HG03439 (cell line): ENCODE results near the gene MEA1.
"Not testable (repeated sequence)": the region's sequence is repeated elsewhere in the genome, so short reads cannot be mapped to it uniquely, and the experiment has no call there.

ENCODE experiments used
- ATAC-seq: cut with Tn5 transposase; IDR thresholded peaks from one replicate; pipeline ENCODE4 v1.9.1; 2021; ENCODE audit warnings: mild to moderate bottlenecking, moderate library complexity; ENCODE audit not compliant: unreplicated experiment

Gene MEA1

GRCh38 chr6:43013843-43014433 lies at the start of gene MEA1, which contains the start of gene KLHDC3:
TSS of gene MEA1 (minus strand) at chr6:43013946. CDS start at chr6:43013813, 133 bp downstream.
TSS of gene KLHDC3 (plus strand) at chr6:43014249. CDS start at chr6:43017193, 2,944 bp downstream.
- ATAC-seq, result peak; percentile 92

DNA sequence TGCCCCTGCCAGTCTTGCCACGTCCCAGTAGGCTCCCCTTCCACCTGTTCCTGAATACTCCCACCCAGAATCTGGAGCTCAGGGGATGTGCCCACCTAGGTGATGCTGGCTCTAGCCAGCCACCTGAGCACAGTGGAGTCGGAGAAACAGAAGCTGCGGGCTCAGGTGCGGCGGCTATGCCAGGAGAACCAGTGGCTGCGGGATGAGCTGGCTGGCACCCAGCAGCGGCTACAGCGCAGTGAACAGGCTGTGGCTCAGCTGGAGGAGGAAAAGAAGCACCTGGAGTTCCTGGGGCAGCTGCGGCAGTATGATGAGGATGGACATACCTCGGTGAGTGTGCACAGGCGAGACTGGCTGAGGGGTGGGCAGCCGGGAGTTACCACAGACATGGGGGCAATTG lies 49.1 kb upstream of the MEA1 start:
- no peak for ATAC-seq

GRCh38 chr6:43061861-43062260 lies 48.1 kb upstream of the MEA1 start:
- ATAC-seq, result no peak

DNA sequence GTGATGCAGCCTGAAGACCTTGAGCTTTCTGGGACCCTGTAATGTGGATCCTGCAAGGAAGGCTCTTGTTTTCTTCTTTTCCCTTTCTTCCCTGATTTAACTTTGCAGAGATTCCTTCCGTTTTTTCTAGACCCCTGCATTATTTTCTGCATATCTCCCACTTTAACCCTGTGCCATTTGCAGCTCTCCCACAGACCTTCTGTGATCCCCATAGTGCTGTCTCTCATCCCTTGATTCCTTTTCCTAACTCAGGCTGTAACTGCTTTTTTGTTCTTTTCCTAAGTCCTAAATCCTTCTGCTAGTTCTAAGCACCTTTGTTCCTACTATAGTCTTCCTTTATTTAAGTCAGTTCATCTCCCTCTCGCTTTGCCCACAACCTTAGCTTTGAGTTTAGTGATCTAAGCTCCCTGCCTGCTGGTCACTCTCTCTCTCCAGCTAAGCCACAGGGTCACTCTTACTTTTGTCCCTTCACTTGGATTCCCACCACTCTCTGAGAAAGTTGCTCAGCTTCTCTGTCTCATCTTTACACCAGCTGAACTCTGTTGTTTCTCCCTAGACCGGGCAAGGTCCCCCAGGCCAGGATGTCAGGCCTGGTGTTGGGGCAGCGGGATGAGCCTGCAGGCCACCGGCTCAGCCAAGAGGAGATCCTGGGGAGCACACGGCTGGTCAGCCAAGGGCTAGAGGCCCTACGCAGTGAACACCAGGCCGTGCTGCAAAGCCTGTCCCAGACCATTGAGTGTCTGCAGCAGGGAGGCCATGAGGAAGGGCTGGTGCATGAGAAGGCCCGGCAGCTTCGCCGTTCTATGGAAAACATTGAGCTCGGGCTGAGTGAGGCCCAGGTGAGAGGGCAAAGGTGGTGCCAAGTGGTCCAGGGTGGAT lies 47.2 kb upstream of the MEA1 start:
- no peak for ATAC-seq

DNA sequence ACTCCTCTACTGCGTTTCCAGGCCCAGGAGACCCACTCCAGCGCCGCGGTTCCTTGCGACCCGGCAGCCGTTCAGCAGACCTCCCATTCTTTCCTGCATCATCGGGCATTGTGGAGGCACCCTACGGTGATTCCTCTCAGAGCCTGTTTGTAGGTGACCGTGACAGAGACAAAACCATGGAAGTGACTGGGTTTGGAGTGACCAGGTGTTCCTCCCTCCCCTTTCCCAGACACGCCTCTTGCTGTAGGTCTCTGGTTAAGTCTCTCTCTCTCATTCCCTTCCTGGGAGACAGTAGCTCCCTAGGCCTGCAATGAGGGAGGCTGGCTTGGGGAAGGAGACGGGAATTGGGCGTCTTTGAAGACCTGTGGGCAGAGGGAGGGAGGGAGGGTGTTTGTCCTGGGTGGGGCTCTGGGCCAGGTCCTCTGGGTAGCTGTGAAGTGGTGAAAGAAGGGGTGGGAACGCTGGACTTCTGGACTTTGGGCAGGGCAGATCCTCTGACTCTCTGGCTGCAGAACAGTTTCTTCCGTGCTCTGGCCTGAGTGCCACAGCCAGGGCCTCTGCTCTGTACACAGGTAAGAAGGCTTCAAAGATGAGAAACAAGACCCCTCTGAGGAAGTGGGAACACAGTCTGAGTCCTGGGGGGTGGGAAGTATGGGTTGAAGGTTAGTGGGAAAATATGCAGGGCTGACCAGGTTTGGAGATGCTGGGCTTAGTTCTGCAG lies 46.4 kb upstream of the MEA1 start:
- ATAC-seq, result no peak

- peak; percentile 90 for ATAC-seq
Observed at GRCh38 chr6:43059168-43060033, 45.7 kb upstream of the MEA1 start, which contains the start of the genes KLC4 and MRPL2. TSS of gene KLC4 (plus strand) at chr6:43059631. CDS start at chr6:43061336, 1,705 bp downstream. TSS of gene MRPL2 (minus strand) at chr6:43059434. CDS start at chr6:43059381, 53 bp downstream.

DNA sequence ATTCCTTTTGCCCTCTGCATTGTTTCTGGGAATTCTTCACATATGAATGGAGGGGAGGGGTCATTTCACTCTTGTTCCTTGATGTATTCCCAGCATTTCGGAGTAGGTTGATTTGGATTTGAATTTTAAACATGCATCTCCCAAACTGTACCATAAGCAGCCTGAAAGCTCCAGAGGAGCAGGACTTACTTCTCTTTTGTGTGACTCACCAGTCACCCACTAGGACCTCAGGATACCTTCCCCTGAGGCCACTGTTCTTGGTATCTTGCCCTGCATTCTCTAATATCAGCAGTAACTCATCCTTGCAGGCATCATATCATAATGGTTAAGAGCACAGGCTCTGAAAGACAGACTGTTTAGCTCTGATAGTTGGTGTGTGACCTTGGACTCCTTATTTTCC lies 44.8 kb upstream of the MEA1 start:
- ATAC-seq, result no peak

DNA sequence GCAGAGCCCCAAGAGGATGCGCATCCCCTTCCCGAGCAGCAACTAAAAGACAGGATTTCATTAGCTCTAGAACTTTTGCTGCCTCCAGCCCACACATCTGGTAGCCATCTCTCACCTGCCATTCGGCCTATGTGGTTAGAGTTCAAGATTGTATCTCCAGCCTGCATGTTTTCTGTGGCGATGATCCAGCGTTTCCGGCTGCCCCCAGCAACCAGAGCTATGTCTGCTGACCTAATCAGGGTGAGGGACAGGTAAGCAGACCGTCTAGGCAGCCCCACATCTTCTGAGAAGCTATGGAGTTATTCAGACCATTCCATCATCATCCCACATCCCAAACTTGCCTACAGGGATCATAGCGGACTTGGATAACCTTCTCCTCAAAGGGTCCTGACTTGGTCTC lies 42.2 kb upstream of the MEA1 start:
- no peak for ATAC-seq

DNA sequence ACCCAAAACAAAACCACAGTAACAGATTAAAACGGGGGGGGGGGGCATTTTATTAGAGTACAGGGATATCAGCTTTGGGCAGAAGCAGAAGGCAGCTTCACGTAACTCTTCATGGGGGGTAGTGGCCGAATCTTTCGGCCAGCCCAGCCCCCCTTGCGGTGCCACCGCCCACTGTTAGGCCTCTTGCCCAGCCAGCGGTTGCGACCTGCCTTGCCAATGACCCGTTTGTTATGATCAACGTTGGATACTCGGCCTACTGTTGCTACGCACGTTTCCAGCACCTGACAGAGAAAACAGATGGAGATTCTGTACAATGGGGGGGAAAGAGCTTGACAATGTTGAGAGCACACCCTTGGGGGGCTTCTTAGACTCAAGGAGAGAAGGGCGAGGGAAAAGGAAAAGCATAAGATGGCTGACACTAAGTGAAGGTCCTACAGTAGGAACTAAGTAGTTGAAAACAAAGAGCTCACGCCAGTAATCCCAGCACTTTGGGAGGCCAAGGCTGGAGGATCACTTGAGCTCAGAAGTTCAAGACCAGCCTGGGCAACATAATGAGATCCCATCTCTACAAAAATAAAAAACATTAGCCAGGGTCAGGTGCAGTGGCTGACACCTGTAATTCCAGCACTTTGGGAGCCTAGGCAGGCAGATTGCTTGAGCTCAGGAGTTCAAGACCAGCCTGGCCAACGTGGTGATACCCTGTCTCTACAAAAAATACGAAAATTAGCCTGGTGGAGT lies 40.6 kb upstream of the MEA1 start:
- no peak for ATAC-seq

- peak; percentile 78 for ATAC-seq
Observed at GRCh38 chr6:43053545-43054205, 39.9 kb upstream of the MEA1 start, which contains the start of gene CUL7. TSS of gene CUL7 (minus strand) at chr6:43053851. CDS start at chr6:43052788, 1,063 bp downstream.

DNA sequence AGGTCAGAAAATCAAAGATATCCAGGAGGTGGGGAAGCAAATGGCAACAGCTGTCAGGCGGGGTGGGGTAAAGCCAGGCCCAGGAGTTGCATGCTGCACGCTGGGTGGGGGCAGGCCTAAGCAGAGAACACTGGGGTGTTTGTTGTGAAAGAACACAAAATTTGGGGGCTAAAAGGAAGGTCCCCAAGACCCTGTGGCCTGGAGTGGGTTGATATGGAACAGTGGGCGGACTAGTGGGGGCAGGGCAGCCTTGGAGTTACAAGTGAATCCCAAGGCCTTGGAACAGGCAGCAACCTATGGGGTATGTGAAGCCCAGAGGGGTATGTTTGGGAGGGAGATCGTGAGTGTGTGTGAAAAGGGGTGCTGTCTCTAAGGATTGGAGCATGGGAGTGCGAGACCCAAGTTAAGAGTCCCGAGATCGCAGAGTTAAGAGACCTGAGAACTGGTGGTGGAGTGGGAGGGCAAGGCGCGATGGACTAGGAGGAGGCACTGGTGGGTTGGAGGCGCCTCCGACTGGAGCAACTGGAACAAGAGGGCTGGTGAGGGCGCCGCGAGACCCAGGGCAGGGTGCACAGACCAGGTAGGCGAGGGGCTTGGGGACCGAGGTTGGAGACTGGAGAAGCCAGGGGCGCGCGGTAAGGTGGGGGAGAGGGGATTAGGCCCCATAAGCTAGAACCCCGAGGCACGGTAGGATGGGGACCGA lies 39.2 kb upstream of the MEA1 start:
- ATAC-seq, result peak; percentile 4

- no peak for ATAC-seq
Observed at GRCh38 chr6:43052225-43052841, 38.6 kb upstream of the MEA1 start.

- no peak for ATAC-seq
Observed at GRCh38 chr6:43050981-43051380, 37.2 kb upstream of the MEA1 start.

GRCh38 chr6:43047998-43048397 lies 34.3 kb upstream of the MEA1 start:
- no peak for ATAC-seq

- no peak for ATAC-seq
Observed at GRCh38 chr6:43045371-43045930, 31.7 kb upstream of the MEA1 start.

- ATAC-seq, result no peak
Observed at GRCh38 chr6:43043310-43043709, 29.6 kb upstream of the MEA1 start.

DNA sequence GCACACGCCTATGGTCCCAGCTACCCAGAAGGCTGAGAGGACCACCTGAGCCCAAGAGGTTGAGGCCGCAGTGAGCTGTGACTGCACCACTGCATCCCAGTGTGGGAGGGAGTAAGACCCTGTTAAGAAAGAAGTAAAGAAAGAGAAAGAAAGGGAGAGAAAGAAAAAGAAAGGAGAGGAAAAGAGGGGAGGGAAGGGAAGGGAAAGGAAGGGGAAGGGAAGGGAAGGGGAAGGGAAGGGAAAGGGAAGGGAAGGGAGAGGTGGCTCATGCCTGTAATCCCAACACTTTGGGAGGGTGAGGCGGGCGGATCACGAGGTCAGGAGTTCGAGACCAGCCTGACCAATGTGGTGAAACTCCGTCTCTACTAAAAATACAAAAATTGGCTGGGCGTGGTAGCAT lies 27.7 kb upstream of the MEA1 start:
- ATAC-seq, result not testable (repeated sequence)
